GM12878 (cell line): ENCODE measurements around the gene SUGCT. TPM values are rescaled to one million over a fixed set of nuclear protein-coding genes. Genes with fewer than 3 reads are reported as not detected.
"Not testable (repeated sequence)": the region's sequence is repeated elsewhere in the genome, so short reads cannot be mapped to it uniquely, and the experiment has no call there.

Experiments
- ATAC-seq: fragments of 200-7000 bp; cut with Tn5 transposase; 3 replicates; pipeline ENCODE4 v1.9.1; 2020; ENCODE audit warnings: mild to moderate bottlenecking, moderate library complexity
- BruUV-seq: library from RNA; stranded (reverse); fragments of 400-500 nt; replicated peaks from 2 replicates; lab custom pipeline; 2021; lab: Mats Ljungman, UMichigan
- CTCF ChIA-PET: fragments of 300-600 bp; sonication (Branson Sonifier 250); formaldehyde crosslinking; extraction: SDS; loops from one replicate; lab custom pipeline; 2021; ENCODE audit warnings: inconsistent platforms; lab: Yijun Ruan, JAX
- POLR2A ChIA-PET: fragments of 350-600 bp; formaldehyde crosslinking; extraction: SDS; loops from one replicate; lab custom pipeline; 2021; ENCODE audit warnings: inconsistent platforms; lab: Charles Lee
- RAD21 ChIA-PET: fragments of 300-600 bp; sonication (Branson Sonifier 250); formaldehyde crosslinking; loops from one replicate; lab custom pipeline; 2023; ENCODE audit warnings: antibody characterized with exemption; ENCODE audit not compliant: unreplicated experiment; lab: Charles Lee
- SMC1A ChIA-PET: fragments of 300-600 bp; sonication (Branson Sonifier 250); formaldehyde crosslinking; loops from one replicate; lab custom pipeline; 2023; ENCODE audit not compliant: unreplicated experiment, uncharacterized antibody; lab: Charles Lee
- DNase-seq: peaks from one replicate; pipeline ENCODE4 v3.0.0-alpha.2; 2011; ENCODE audit warnings: low read depth, low spot score
- FAIRE-seq: peaks from 3 replicates; lab custom pipeline; 2011; peaks lifted over from hg19 to GRCh38; lab: Jason Lieb, UNC
- H2AFZ ChIP-seq: 2 replicates; pipeline ENCODE4 v1.6.0; 2011; ENCODE audit warnings: low read depth, low read length, control low read depth; ENCODE audit not compliant: control insufficient read depth
- H3K27ac ChIP-seq: 2 replicates; pipeline ENCODE4 v1.5.1; 2011; ENCODE audit warnings: control low read depth; ENCODE audit not compliant: control insufficient read depth, insufficient read depth
- H3K27me3 ChIP-seq, 2 experiments: replicated peaks in 1 of 2; 2 replicates each; pipeline versions ENCODE4 v1.6.0 to v1.6.1; 2011; ENCODE audit warnings: low read length in 1 of 2; ENCODE audit not compliant: control insufficient read depth in 2 of 2, insufficient read depth in 2 of 2
- H3K36me3 ChIP-seq, 2 experiments: 2 replicates each; pipeline ENCODE4 v1.5.1; 2011; ENCODE audit warnings: low read length in 1 of 2; ENCODE audit not compliant: control insufficient read depth in 2 of 2, insufficient read depth in 2 of 2
- H3K4me1 ChIP-seq: 2 replicates; pipeline ENCODE4 v1.6.1; 2011; ENCODE audit warnings: mild to moderate bottlenecking, low read length, moderate library complexity, mixed read lengths; ENCODE audit not compliant: control insufficient read depth, insufficient read depth
- H3K4me2 ChIP-seq: 2 replicates; pipeline ENCODE4 v1.6.0; 2011; ENCODE audit warnings: control low read depth; ENCODE audit not compliant: control insufficient read depth, insufficient read depth
- H3K4me3 ChIP-seq: fragments of 200-600 bp; sonication (generic); 2 replicates; pipeline ENCODE4 v1.5.1; 2016
- H3K79me2 ChIP-seq: 2 replicates; pipeline ENCODE4 v1.6.0; 2011; ENCODE audit warnings: low read length; ENCODE audit not compliant: control insufficient read depth, insufficient read depth
- H3K9ac ChIP-seq: 2 replicates; pipeline ENCODE4 v1.8.0; 2011; ENCODE audit warnings: low read length, control low read depth, mixed read lengths; ENCODE audit not compliant: control insufficient read depth, insufficient read depth
- H3K9me3 ChIP-seq: replicated peaks from 3 replicates; pipeline ENCODE4 v1.5.1; 2011; ENCODE audit warnings: mild to moderate bottlenecking, low read length; ENCODE audit not compliant: control insufficient read depth, insufficient read depth
- H4K20me1 ChIP-seq: 2 replicates; pipeline ENCODE4 v1.6.0; 2011; ENCODE audit not compliant: control insufficient read depth, insufficient read depth
- CHD1 ChIP-seq: IDR thresholded peaks from 2 replicates; pipeline ENCODE4 v1.6.1; 2012; ENCODE audit warnings: low read depth, low read length, improper control_type of control experiment
- ETV6 ChIP-seq, 2 experiments: fragments of 450-650 bp in 1 of 2; IDR thresholded peaks in 1 of 2; conservative IDR thresholded peaks in 1 of 2; 2 replicates each; pipeline ENCODE4 v1.6.1; 2014; ENCODE audit warnings: antibody characterized with exemption in 1 of 2, borderline replicate concordance in 1 of 2, low read depth in 1 of 2, mild to moderate bottlenecking in 1 of 2, moderate library complexity in 1 of 2
- NFYB ChIP-seq: IDR thresholded peaks from 2 replicates; pipeline ENCODE4 v1.6.1; 2011; ENCODE audit warnings: low read depth, mild to moderate bottlenecking, low read length, improper control_type of control experiment, moderate library complexity; ENCODE audit not compliant: insufficient read depth
- NR2F1 ChIP-seq: fragments of 450-650 bp; conservative IDR thresholded peaks from 2 replicates; pipeline ENCODE4 v1.6.1; 2017; ENCODE audit warnings: mild to moderate bottlenecking
- SMC3 ChIP-seq: IDR thresholded peaks from 2 replicates; pipeline ENCODE4 v1.6.1; 2011; ENCODE audit warnings: low read length, improper control_type of control experiment, borderline replicate concordance
- SREBF2 ChIP-seq: IDR thresholded peaks from 2 replicates; pipeline ENCODE4 v1.6.1; 2012; ENCODE audit warnings: mild to moderate bottlenecking, low read length
- STAT1 ChIP-seq: fragments of 450-650 bp; conservative IDR thresholded peaks from 2 replicates; pipeline ENCODE4 v1.6.1; 2014; ENCODE audit warnings: antibody characterized with exemption, mild to moderate bottlenecking
- TCF7 ChIP-seq: IDR thresholded peaks from 2 replicates; pipeline ENCODE4 v1.6.1; 2014; ENCODE audit warnings: antibody characterized with exemption, borderline replicate concordance
- WGBS: methylation state at CpG from one replicate; pipeline ENCODE4 v1.1.6; 2016; ENCODE audit warnings: low lambda C conversion rate; ENCODE audit not compliant: insufficient replicate concordance, insufficient coverage; ENCODE audit errors: missing lambda C conversion rate; 5-methylcytosine and 5-hydroxymethylcytosine counted together
- in situ Hi-C: fragments of 300-500 bp; cut with MboI; formaldehyde crosslinking; loops from 9 replicates; pipeline ENCODE4 v1.14.3; 2018; ENCODE audit warnings: mixed read lengths
- intact Hi-C: fragments of 100-400 bp; cut with micrococcal nuclease; formaldehyde crosslinking; loops from one replicate; pipeline ENCODE4 v1.14.2; 2022; ENCODE audit not compliant: unreplicated experiment
- polyA plus RNA-seq, 11 experiments: library from polyadenylated mRNA; depleted of rRNA in 4 of 11; unstranded in 6 of 11; stranded (reverse) in 5 of 11; fragments of >200 nt; fragmentation: Nextera tagmentation in 4 of 11; fragmentation: Illumina TruSeq in 1 of 11; extraction: Ambion mirVana in 4 of 11; extraction: Trizol in 1 of 11; gene quantifications; 1 replicate in 1 of 11; 2 replicates in 10 of 11; pipeline versions ENCODE4 v1.2.1 to v1.2.3, GENCODE V29; 2011 to 2016; ENCODE audit warnings: inconsistent platforms in 2 of 11, missing spikeins in 2 of 11, low read depth in 1 of 11
- total RNA-seq, 4 experiments: library from RNA; depleted of rRNA in 3 of 4; stranded (reverse); fragments of >200 nt in 3 of 4; fragmentation: Illumina TruSeq in 1 of 4; extraction: Trizol in 1 of 4; gene quantifications; 2 replicates each; pipeline versions ENCODE4 v1.2.1 to v1.2.3, GENCODE V29; 2013 to 2021
- TF ChIP-seq, protein P1 (sequence below): fragments of 450-650 bp; IDR thresholded peaks from 2 replicates; pipeline ENCODE4 v1.6.1; 2017; ENCODE audit warnings: mild to moderate bottlenecking, moderate library complexity

Gene SUGCT
- total and polyA plus RNA-seq, 10 of the 15 experiments (the other 5 are each of a cell fraction or from before 2014, with no cell fraction given): 0.08 to 1.2 (median 0.67) TPM; not detected in 1

DNA sequence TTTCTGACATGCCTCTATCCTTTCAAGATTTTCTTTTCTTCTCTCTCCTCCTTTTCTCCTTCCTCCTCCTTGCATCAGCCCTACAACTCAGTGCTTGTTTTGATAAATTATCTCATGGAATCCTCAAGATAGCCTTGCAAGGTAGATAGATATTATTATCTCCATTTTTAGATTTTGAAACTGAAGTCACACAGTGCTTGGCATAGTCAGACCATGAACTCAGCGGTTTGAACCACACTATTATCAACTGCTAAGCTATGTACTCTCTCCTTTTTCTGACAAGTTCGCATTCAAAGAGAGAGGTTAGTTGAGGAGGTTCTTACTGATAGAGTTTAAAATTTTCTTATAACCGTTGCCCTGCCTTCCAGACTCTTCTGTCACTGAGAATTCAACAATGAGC, 79.1 kb downstream of the SUGCT start (continued):
- TF ChIP-seq, protein P1, sequence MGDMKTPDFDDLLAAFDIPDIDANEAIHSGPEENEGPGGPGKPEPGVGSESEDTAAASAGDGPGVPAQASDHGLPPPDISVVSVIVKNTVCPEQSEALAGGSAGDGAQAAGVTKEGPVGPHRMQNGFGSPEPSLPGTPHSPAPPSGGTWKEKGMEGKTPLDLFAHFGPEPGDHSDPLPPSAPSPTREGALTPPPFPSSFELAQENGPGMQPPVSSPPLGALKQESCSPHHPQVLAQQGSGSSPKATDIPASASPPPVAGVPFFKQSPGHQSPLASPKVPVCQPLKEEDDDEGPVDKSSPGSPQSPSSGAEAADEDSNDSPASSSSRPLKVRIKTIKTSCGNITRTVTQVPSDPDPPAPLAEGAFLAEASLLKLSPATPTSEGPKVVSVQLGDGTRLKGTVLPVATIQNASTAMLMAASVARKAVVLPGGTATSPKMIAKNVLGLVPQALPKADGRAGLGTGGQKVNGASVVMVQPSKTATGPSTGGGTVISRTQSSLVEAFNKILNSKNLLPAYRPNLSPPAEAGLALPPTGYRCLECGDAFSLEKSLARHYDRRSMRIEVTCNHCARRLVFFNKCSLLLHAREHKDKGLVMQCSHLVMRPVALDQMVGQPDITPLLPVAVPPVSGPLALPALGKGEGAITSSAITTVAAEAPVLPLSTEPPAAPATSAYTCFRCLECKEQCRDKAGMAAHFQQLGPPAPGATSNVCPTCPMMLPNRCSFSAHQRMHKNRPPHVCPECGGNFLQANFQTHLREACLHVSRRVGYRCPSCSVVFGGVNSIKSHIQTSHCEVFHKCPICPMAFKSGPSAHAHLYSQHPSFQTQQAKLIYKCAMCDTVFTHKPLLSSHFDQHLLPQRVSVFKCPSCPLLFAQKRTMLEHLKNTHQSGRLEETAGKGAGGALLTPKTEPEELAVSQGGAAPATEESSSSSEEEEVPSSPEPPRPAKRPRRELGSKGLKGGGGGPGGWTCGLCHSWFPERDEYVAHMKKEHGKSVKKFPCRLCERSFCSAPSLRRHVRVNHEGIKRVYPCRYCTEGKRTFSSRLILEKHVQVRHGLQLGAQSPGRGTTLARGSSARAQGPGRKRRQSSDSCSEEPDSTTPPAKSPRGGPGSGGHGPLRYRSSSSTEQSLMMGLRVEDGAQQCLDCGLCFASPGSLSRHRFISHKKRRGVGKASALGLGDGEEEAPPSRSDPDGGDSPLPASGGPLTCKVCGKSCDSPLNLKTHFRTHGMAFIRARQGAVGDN: no peak
- TF ChIP-seq ETV6 (conservative IDR thresholded peaks at IDR 0.05 in 1 of 2, IDR thresholded peaks at IDR 0.05 in 1 of 2; ENCODE audit: borderline replicate concordance in 1 of 2, low read depth in 1 of 2) (no peak), SMC3 (no peak), CHD1 (no peak), SREBF2 (no peak), NR2F1 (no peak), STAT1 (no peak), TCF7 (no peak)

DNA sequence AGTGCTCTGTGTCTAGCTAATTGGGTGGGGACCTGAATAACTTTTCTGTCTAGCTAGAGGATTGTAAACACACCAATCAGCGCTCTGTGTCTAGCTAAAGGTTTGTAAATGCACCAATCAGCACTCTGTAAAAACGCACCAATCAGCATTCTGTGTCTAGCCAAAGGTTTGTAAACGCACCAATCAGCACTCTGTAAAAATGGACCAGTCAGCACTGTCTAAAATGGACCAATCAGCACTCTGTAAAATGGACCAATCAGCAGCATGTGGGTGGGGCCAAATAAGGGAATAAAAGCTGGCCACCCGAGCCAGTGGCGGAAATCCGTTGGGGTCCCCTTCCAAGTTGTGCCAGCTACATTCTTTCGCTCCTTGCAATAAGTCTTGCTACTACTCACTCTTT, 83.8 kb downstream of the SUGCT start:
- in situ Hi-C loops, H2AFZ ChIP-seq, FAIRE-seq, ATAC-seq, RAD21 ChIA-PET, H3K4me2 ChIP-seq, DNase-seq, H3K9ac ChIP-seq, H3K36me3 ChIP-seq: not testable (repeated sequence)
- CTCF ChIA-PET: interaction anchor here (1.4 kb wide), 1 partner anchor 14 kb away, joined by 4 read pairs; no protein-coding TSS in a partner anchor
- 74% methylated on average over 7 of the region's 7 CpGs for whole genome bisulfite sequencing
- peak; percentile 62; the same call in 1 of the 2 replicates for TF ChIP-seq NFYB
- TF ChIP-seq, all 136 proteins: peak for 1; not testable (repeated sequence) for 135
- H3K9me3 ChIP-seq, SMC1A ChIA-PET, BruUV-seq, H3K4me3 ChIP-seq, H3K79me2 ChIP-seq, H4K20me1 ChIP-seq, H3K27ac ChIP-seq, H3K4me1 ChIP-seq, intact Hi-C loops, H3K27me3 ChIP-seq, POLR2A ChIA-PET: not testable (repeated sequence)
